Raji (cell line): ENCODE data around the gene TMEM106C.

Experiments used
- POLR2A ChIP-seq: IDR thresholded peaks from 2 replicates; pipeline ENCODE4 v1.6.1; 2011; ENCODE audit warnings: low read depth, low read length, control low read depth; ENCODE audit not compliant: insufficient read depth

TMEM106C gene

DNA sequence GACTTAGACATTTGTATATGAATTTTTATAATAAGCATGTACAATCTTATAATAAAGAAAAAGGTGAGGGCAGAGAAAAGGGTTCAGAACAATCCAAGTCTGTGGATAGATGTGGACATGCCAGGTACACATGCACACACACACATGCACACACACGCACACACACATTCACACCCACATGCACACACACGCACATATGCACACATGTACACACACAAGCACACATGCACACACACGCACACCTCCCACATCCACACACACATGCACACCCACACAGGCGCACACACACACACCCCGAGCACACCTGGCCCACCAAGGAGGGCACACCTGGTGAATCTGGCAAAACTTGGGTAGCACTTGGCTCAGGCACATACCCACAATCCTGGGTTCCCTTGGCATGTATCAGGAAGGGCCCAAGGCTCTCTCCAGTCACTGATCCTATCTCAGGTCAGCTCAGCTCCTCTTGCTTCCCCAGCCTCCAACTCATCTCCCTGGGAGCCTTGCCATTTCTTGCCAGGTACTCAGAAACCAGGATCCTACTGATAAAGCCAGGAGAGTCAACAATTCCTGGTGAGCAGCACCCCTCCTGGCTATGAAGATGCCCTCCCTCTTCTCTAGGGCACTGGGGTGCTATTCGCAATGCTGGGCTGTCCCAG, 18.6 kb upstream of the TMEM106C start:
- TF ChIP-seq POLR2A = no peak

GRCh38 chr12:47945341-47945728, 18.1 kb upstream of the TMEM106C start:
- TF ChIP-seq POLR2A = no peak

GRCh38 chr12:47946413-47947323, 16.7 kb upstream of the TMEM106C start:
- TF ChIP-seq POLR2A = no peak

DNA sequence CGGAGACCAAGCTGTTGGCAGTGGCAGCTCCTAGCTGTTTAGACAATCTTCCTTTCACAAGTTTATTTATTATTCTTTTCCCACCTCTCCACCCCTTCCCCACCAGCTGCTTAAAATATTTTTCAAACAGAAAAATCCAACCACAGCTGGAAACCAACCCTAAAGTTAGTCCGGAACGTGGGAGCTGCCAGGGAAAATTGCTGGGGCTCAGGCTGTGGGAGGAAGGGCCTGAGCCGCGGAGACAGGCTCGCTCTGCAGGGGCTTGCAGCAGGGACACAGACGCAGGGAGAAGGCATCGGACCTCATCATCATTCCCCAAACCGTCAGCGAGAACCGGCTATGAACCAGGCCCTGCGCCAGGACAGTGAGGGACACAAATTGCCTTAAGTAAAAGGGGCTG, 16.1 kb upstream of the TMEM106C start:
- no peak for TF ChIP-seq POLR2A

DNA sequence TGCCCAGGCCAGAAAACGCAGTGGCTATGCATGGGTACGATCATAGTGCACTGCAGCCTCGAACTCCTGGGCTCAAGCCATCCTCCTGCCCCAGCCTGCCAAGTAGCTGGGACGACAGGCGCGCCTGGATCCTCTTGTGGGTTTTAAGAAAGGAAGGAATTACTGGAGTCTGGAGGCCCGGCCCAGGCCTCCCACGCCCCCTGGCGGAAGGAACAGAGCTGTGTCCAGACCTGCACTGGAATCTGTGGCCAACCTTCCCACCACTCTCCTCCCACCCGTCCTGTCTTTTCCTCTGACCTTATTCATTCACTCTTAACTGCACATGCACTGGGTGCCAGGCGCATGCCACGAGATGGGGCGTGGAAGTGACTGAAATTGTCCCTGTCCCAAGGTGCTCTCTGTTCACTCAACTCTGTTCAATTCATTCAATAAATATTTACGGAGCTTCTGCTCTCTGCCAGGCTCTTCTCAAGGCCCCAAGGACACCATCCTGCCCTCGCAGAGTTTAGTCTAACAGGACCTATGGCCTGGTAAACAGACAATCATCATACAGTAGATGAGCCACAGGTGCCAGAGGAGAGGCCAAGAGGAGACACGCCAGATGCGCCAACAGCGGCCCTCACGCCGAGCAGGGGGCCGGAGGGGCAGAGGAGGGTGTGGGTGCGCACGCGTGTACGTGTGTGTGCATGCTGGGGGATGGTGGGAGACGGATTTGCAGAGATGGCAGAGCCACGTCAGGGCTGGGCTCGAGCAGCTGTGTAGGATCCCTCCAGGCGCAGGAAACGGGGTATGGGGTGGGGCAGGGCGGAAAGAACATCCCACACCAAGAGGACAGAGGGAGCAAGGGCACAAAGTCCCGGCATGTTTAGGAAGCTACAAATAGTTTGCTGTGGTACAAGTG, 13.7 kb upstream of the TMEM106C start:
- no peak for TF ChIP-seq POLR2A

DNA sequence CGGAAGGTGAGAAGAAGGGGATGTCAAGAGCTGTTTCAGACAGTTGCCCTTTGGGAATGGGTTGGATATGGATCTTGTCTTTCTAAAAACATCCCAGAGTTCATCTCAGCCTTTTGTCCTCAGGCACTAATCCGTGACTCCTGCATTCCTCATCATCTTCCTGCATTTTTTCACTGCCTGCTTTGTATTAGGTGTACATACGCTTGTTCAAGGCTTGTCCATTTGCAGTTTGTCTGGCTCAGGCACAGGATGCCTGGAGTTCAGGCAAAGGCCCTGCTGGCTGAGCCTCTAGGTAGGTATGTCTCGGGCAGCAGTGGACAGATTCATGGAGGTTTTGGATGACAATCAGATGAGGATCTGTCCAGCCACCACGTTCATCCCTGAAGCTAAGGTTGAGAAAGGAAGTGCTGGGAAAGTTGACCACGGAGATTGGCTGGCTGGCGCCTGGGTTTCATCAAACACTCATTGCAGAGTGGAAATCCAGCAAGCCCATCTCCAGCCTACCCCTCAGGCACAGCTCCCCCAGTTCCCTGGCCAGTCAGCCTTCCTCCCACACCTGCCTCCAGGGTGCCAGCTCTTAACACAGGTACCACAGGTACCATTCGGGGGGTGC, 12.4 kb upstream of the TMEM106C start:
- no peak for TF ChIP-seq POLR2A

GRCh38 chr12:47954058-47954457, 9.3 kb upstream of the TMEM106C start:
- TF ChIP-seq POLR2A = no peak

DNA sequence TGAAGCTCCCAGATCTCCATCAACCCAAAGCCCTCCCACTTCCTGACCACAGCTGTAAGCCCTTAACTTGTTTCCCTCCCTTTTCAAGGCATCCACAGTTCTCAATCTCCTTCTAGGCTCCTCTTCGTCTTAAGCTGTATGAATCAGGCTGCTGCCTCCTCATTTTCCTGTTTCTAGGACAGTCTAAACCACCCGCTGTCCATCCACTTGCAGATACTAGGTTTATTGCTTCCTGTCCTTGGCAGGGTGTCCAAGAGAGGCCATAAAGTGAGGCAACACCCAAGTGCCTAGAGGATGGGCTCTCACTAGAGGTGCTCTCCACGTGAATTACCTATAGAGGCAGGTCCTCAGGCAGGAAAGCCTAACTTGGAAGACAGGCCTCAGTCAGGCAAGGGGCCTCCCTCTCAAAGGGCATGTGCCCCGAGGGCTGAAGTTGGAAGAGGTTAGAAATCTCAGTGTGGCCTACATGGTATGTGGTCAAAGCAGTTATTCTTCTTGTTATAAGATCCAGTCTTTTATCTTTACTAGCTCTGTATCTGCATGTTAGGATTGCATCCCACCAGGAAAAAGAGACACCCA, 8.8 kb upstream of the TMEM106C start:
- TF ChIP-seq POLR2A = no peak

GRCh38 chr12:47955059-47955458, 8.3 kb upstream of the TMEM106C start:
- TF ChIP-seq POLR2A = no peak

DNA sequence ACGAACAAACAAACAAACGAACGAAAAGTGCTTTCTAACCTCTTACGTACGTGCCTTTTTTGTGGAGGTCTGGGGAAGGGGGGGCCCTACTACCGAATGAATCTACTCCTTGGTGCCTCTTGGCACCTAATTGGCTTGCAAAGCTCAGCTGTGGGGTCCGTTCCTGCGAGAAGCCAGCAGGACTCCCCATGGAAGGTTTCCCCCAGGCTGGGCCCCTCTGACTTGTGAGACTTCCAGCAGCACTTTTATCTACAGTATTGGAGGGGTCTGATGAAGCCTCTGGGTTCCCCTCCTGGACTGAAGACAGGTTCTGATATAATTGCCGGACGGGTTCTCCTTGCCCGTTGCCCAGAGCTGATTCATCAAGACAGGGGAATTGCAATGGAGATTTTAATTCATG, 1.2 kb upstream of the TMEM106C start:
- no peak for TF ChIP-seq POLR2A

GRCh38 chr12:47964106-47964728, 821 bp downstream of the TMEM106C start:
- TF ChIP-seq POLR2A = no peak

DNA sequence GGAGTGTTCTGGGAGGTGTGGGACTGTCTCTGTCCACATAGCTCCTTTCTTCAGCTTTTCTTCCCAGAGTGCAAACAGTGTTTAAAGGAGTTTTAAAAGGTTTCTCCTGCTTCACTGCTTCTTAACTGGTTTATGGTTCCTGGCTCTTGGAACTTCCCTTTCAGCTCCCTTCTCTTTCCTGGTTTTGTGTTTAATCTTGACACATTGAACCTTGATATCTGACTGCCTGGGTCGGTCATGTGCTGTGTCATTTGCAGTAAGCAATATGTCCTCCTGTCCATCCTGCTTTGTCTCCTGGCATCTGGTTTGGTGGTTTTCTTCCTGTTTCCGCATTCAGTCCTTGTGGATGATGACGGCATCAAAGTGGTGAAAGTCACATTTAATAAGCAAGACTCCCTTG, 2.2 kb downstream of the TMEM106C start:
- TF ChIP-seq POLR2A = no peak

- TF ChIP-seq POLR2A = no peak
These were observed 4.3 kb downstream of the TMEM106C start for GRCh38 chr12:47967461-47968321.
